ENCODE measurements around the gene NFILZ. TPM values are rescaled to one million over a fixed set of nuclear protein-coding genes. Genes with fewer than 3 reads are reported as not detected.

NFILZ gene
- total RNA-seq, 1 donor from 2014 or later, result not detected

GRCh38 chr19:8600064-8600463 lies 30.4 kb upstream of the NFILZ start:
- H3K27ac Mint-ChIP-seq (ENCODE audit: unreplicated experiment), result no peak overlapping the region
- H3K4me1 Mint-ChIP-seq (ENCODE audit: unreplicated experiment), result peaks cover 2% of the 10 kb centered on the region
- no peak for DNase-seq (ENCODE audit: low spot score)
- H3K4me3 Mint-ChIP-seq (ENCODE audit: unreplicated experiment), result no peak overlapping the region
- TF ChIP-seq CTCF (IDR thresholded peaks at IDR 0.05; ENCODE audit: unreplicated experiment), result no peak
- peaks cover 6% of the 10 kb centered on the region for H3K27me3 Mint-ChIP-seq (ENCODE audit: unreplicated experiment)
- H3K9me3 Mint-ChIP-seq (ENCODE audit: unreplicated experiment), result no peaks in the 10 kb centered on the region
- H3K36me3 Mint-ChIP-seq (ENCODE audit: low read depth, unreplicated experiment), result peaks cover 48% of the 10 kb centered on the region

GRCh38 chr19:8600816-8601215 lies 29.6 kb upstream of the NFILZ start:
- Mint-ChIP-seq H3K27me3 (ENCODE audit: unreplicated experiment) (peaks cover 6% of the 10 kb centered on the region), H3K9me3 (ENCODE audit: unreplicated experiment) (no peaks in the 10 kb centered on the region), H3K36me3 (ENCODE audit: low read depth, unreplicated experiment) (peaks cover 45% of the 10 kb centered on the region), H3K4me3 (ENCODE audit: unreplicated experiment) (no peak overlapping the region), H3K4me1 (ENCODE audit: unreplicated experiment) (no peaks in the 10 kb centered on the region), H3K27ac (ENCODE audit: unreplicated experiment) (no peak overlapping the region)
- no peak for DNase-seq (ENCODE audit: low spot score)
- TF ChIP-seq CTCF (IDR thresholded peaks at IDR 0.05; ENCODE audit: unreplicated experiment), result no peak

- peaks cover 6% of the 10 kb centered on the region for H3K27me3 Mint-ChIP-seq (ENCODE audit: unreplicated experiment)
- H3K4me3 Mint-ChIP-seq (ENCODE audit: unreplicated experiment), result peak overlapping the region; percentile 61
- no peaks in the 10 kb centered on the region for H3K4me1 Mint-ChIP-seq (ENCODE audit: unreplicated experiment)
- no peaks in the 10 kb centered on the region for H3K9me3 Mint-ChIP-seq (ENCODE audit: unreplicated experiment)
- H3K36me3 Mint-ChIP-seq (ENCODE audit: low read depth, unreplicated experiment), result peaks cover 49% of the 10 kb centered on the region
- H3K27ac Mint-ChIP-seq (ENCODE audit: unreplicated experiment), result peak overlapping the region; percentile 12
- TF ChIP-seq CTCF (IDR thresholded peaks at IDR 0.05; ENCODE audit: unreplicated experiment), result no peak
- no peak for DNase-seq (ENCODE audit: low spot score)
Observed at GRCh38 chr19:8601796-8602195, 28.6 kb upstream of the NFILZ start.

GRCh38 chr19:8605514-8605913 lies 24.9 kb upstream of the NFILZ start:
- DNase-seq (ENCODE audit: low spot score), result no peak
- peak overlapping the region; percentile 56 for H3K4me3 Mint-ChIP-seq (ENCODE audit: unreplicated experiment)
- H3K9me3 Mint-ChIP-seq (ENCODE audit: unreplicated experiment), result no peaks in the 10 kb centered on the region
- H3K4me1 Mint-ChIP-seq (ENCODE audit: unreplicated experiment), result peaks cover 17% of the 10 kb centered on the region
- peaks cover 53% of the 10 kb centered on the region for H3K36me3 Mint-ChIP-seq (ENCODE audit: low read depth, unreplicated experiment)
- TF ChIP-seq CTCF (IDR thresholded peaks at IDR 0.05; ENCODE audit: unreplicated experiment), result no peak
- no peak overlapping the region for H3K27ac Mint-ChIP-seq (ENCODE audit: unreplicated experiment)
- peaks cover 24% of the 10 kb centered on the region for H3K27me3 Mint-ChIP-seq (ENCODE audit: unreplicated experiment)

GRCh38 chr19:8607386-8607785 lies 23.0 kb upstream of the NFILZ start:
- H3K4me3 Mint-ChIP-seq (ENCODE audit: unreplicated experiment), result peak overlapping the region; percentile 65

More at GRCh38 chr19:8607386-8607785, 23.0 kb upstream of the NFILZ start:
- Mint-ChIP-seq H3K9me3 (ENCODE audit: unreplicated experiment) (no peaks in the 10 kb centered on the region), H3K36me3 (ENCODE audit: low read depth, unreplicated experiment) (peaks cover 40% of the 10 kb centered on the region), H3K27me3 (ENCODE audit: unreplicated experiment) (peaks cover 25% of the 10 kb centered on the region), H3K27ac (ENCODE audit: unreplicated experiment) (peak overlapping the region; percentile 67), H3K4me1 (ENCODE audit: unreplicated experiment) (peaks cover 17% of the 10 kb centered on the region)
- DNase-seq (ENCODE audit: low spot score), result no peak
- TF ChIP-seq CTCF (IDR thresholded peaks at IDR 0.05; ENCODE audit: unreplicated experiment), result no peak
